Activated CD4-positive, alpha-beta T cell treated with anti-CD3 and anti-CD28 coated beads, Interleukin-2, amount 10 ng/mL, durations not matched to agents 7 days and 5 days (primary cell): Measurements from ENCODE around the gene INHBC. TPM values are rescaled to one million over a fixed set of nuclear protein-coding genes. Genes with fewer than 3 reads are reported as not detected.
"Not testable (repeated sequence)": the region's sequence is repeated elsewhere in the genome, so short reads cannot be mapped to it uniquely, and the experiment has no call there.

Experiments used
- CTCF ChIA-PET: fragments of 350-600 bp; sonication (Branson Sonifier 250); formaldehyde crosslinking; loops from one replicate; lab custom pipeline; 2021; ENCODE audit warnings: antibody characterized with exemption; lab: Charles Lee
- POLR2A ChIA-PET: fragments of 350-600 bp; sonication (Branson Sonifier 250); formaldehyde crosslinking; loops from one replicate; lab custom pipeline; 2021; ENCODE audit warnings: antibody characterized with exemption; lab: Charles Lee
- DNase-seq: peaks from one replicate; pipeline ENCODE4 v3.0.0-alpha.2; 2020
- H3K27ac Mint-ChIP-seq: one replicate; pipeline ENCODE4 v1.8.0; 2021; ENCODE audit warnings: mild to moderate bottlenecking, moderate library complexity, mixed read lengths
- H3K27me3 Mint-ChIP-seq: one replicate; pipeline ENCODE4 v1.8.0; 2021; ENCODE audit warnings: mixed read lengths
- H3K36me3 Mint-ChIP-seq: one replicate; pipeline ENCODE4 v1.8.0; 2021; ENCODE audit warnings: low read depth, mixed read lengths
- H3K4me1 Mint-ChIP-seq: one replicate; pipeline ENCODE4 v1.8.0; 2021; ENCODE audit warnings: mixed read lengths
- H3K4me3 Mint-ChIP-seq: one replicate; pipeline ENCODE4 v1.8.0; 2021; ENCODE audit warnings: mild to moderate bottlenecking, moderate library complexity, mixed read lengths
- H3K9me3 Mint-ChIP-seq: one replicate; pipeline ENCODE4 v1.8.0; 2021; ENCODE audit warnings: mixed read lengths
- total RNA-seq, 2 experiments: library from RNA; stranded (reverse); gene quantifications; one replicate each; pipeline ENCODE4 v1.2.3, GENCODE V29; 2021

The INHBC gene
- total RNA-seq, 2 experiments from 2014 or later, result not detected

DNA sequence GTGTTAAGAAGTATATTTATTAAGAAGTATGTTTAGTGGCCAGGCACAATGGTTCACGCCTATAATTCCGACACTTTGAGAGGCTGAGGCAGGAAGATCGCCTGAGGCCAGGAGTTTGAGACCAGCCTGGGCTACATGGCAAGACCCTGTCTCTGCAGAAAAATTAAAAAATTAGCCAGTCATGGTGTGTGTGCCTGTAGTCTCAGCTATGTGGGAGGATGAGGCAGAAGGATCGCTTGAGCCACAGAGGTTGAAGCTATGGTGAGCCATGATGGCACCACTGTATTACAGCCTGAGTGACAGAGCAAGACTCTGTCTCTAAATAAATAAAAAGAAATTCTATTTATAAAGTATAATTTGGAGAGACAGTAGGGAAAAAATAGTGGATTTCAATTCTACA is 24.1 kb upstream of the INHBC start:
- no peaks in the 10 kb centered on the region for H3K9me3 Mint-ChIP-seq
- no peak for DNase-seq
- no peak overlapping the region for H3K27ac Mint-ChIP-seq
- H3K36me3 Mint-ChIP-seq, result peaks cover 6% of the 10 kb centered on the region
- no peaks in the 10 kb centered on the region for H3K27me3 Mint-ChIP-seq
- no peak overlapping the region for H3K4me3 Mint-ChIP-seq
- ChIA-PET POLR2A (interaction anchor here (0.6 kb wide), 1 partner anchor 183 kb away, joined by 7 read pairs; no protein-coding TSS in a partner anchor), CTCF (interaction anchor here (0.6 to 1.6 kb wide), 6 partner anchors 8 to 134 kb away, joined by 3 to 7 read pairs (median 3); no protein-coding TSS in a partner anchor)
- H3K4me1 Mint-ChIP-seq, result peaks cover 2% of the 10 kb centered on the region

DNA sequence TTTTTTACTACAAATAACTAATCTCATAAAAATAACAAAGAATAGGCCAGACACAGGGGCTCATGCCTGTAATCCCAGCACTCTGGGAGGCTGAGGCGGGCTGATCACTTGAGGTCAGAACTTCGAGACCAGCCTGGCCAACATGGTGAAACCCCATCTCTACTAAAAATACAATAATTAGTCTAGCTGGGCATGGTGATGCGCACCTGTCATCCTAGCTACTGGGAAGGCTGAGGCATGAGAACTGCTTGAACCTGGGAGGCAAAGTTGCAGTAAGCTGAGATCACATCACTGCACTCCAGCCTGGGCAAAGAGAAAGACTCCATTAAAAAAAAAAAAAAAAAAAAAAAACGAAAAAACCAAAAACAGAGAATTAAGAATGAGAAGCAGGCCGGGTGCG is 20.4 kb upstream of the INHBC start:
- H3K27me3 Mint-ChIP-seq, H3K27ac Mint-ChIP-seq, H3K4me1 Mint-ChIP-seq, H3K36me3 Mint-ChIP-seq, DNase-seq, H3K9me3 Mint-ChIP-seq, H3K4me3 Mint-ChIP-seq: not testable (repeated sequence)
- POLR2A ChIA-PET, result interaction anchor here (0.6 kb wide), 1 partner anchor 871 kb away, joined by 6 read pairs; no protein-coding TSS in a partner anchor
- CTCF ChIA-PET, result interaction anchor here (0.6 to 1.2 kb wide), 2 partner anchors 34 to 320 kb away, joined by 3 read pairs; no protein-coding TSS in a partner anchor

DNA sequence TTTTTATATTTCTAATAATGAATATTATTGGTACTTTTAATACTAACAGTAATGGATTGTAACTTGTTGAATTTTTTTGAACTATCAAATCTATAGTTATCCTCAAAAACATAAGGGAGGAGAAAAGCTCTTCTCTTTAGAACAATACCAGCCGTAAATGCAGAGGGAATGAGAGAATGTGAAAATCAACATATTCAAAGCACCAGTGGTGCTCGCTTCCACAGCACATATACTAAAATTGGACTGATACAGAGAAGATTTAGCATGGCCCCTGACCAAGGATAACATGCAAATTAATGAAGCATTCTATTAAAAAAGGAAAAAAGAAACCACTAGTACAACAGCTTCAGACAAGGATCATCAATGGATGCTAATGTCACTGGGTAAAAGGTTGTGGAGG is 19.5 kb upstream of the INHBC start:
- H3K27ac Mint-ChIP-seq, result no peak overlapping the region
- H3K4me1 Mint-ChIP-seq, result peaks cover 1% of the 10 kb centered on the region
- no peak overlapping the region for H3K4me3 Mint-ChIP-seq

GRCh38 chr12:57416039-57416996 is 18.3 kb upstream of the INHBC start:
- Mint-ChIP-seq H3K36me3 (peaks cover 13% of the 10 kb centered on the region), H3K9me3 (no peaks in the 10 kb centered on the region), H3K4me1 (peaks cover 4% of the 10 kb centered on the region), H3K4me3 (no peak overlapping the region), H3K27me3 (no peaks in the 10 kb centered on the region), H3K27ac (no peak overlapping the region)
- no peak for DNase-seq
- CTCF ChIA-PET, result interaction anchor here (0.7 to 1.4 kb wide), 2 partner anchors 36 to 43 kb away, joined by 3 to 4 read pairs; partner anchors contain the start of gene GLI1
- POLR2A ChIA-PET, result no interaction called here

More for the DNA sequence above, 19.5 kb upstream of the INHBC start:
- H3K9me3 Mint-ChIP-seq, result no peaks in the 10 kb centered on the region
- H3K27me3 Mint-ChIP-seq, result no peaks in the 10 kb centered on the region
- ChIA-PET POLR2A (no interaction called here), CTCF (interaction anchor here (1.2 kb wide), 1 partner anchor 33 kb away, joined by 3 read pairs; no protein-coding TSS in a partner anchor)
- peaks cover 5% of the 10 kb centered on the region for H3K36me3 Mint-ChIP-seq
- no peak for DNase-seq

DNA sequence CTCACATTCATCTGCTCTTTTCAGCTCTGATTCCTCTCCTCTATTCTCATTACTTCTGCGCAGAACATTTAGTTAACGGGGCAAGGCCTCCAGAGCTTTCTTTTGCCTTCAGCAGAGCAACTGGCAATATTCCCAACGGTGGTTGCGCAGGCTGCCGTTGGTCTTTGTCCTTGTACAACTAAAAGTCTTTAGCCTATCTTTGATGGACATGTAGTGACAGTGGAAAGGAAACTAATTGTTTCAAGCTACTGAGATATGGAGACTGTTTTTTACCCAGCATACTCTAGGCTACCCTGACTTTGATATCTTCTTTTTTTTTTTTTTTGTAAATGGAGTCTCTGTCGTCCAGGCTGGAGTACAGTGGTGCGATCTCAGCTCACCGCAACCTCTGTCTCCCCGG is 16.3 kb upstream of the INHBC start:
- POLR2A ChIA-PET, result no interaction called here
- DNase-seq, result no peak
- Mint-ChIP-seq H3K4me1 (peaks cover 7% of the 10 kb centered on the region), H3K27ac (no peak overlapping the region), H3K36me3 (peaks cover 19% of the 10 kb centered on the region), H3K4me3 (no peak overlapping the region), H3K27me3 (no peaks in the 10 kb centered on the region), H3K9me3 (no peaks in the 10 kb centered on the region)
- CTCF ChIA-PET, result interaction anchor here (0.6 to 1.5 kb wide), 9 partner anchors 9 to 85 kb away, joined by 3 to 6 read pairs (median 4); partner anchors contain the start of genes GLI1 and INHBC

- no peak for DNase-seq
- ChIA-PET POLR2A (no interaction called here), CTCF (interaction anchor here (0.6 to 1.5 kb wide), 3 partner anchors 11 to 402 kb away, joined by 3 to 4 read pairs (median 4); partner anchors contain the start of gene INHBC)
- Mint-ChIP-seq H3K36me3 (peaks cover 22% of the 10 kb centered on the region), H3K4me3 (no peak overlapping the region), H3K27ac (no peak overlapping the region), H3K9me3 (no peaks in the 10 kb centered on the region), H3K4me1 (peaks cover 8% of the 10 kb centered on the region), H3K27me3 (no peaks in the 10 kb centered on the region)
Measured at GRCh38 chr12:57419495-57419894, 15.1 kb upstream of the INHBC start.

DNA sequence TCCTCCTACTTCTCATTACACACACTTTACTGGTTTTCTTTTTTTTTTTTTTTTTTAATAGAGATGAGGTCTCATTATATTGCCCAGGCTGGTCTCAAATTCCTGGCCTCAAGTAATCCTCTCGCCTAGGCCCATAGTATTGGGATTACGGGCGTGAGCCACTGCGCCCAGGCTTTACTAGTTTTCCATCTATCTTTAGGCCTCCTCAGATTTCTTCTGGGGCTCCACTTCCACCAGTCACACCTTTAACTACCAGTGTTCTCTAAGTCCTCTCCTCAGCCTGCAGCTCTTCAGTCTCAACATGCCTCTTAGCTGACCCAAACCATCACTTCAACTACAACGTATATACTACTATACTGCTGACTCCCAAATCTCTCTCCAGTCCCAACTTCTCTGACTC is 14.1 kb upstream of the INHBC start:
- Mint-ChIP-seq H3K27me3 (no peaks in the 10 kb centered on the region), H3K4me3 (no peak overlapping the region), H3K9me3 (no peaks in the 10 kb centered on the region), H3K36me3 (peaks cover 25% of the 10 kb centered on the region), H3K27ac (no peak overlapping the region), H3K4me1 (peaks cover 8% of the 10 kb centered on the region)
- CTCF ChIA-PET, result interaction anchor here (0.9 kb wide), 1 partner anchor 14 kb away, joined by 3 read pairs; the partner anchor contains the start of gene INHBC
- POLR2A ChIA-PET, result no interaction called here
- DNase-seq, result no peak

DNA sequence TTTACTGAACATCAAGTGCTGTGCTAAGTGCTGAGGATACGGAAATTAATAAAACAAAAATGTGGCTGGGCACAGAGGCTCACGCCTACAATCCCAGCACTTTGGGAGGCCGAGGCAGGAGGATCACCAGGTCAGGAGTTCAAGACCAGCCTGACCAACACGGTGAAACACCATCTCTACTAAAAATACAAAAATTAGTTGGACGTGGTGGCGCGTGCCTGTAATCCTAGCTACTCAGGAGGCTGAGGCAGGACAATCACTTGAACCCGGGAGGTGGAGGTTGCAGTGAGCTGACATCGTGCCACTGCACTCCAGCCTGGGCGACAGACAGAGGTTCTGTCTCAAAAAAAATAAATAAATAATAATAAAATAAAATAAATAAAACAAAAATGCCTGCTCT is 7.6 kb upstream of the INHBC start:
- H3K27ac Mint-ChIP-seq, H3K4me3 Mint-ChIP-seq, H3K27me3 Mint-ChIP-seq, H3K9me3 Mint-ChIP-seq, DNase-seq, POLR2A ChIA-PET: not testable (repeated sequence)
- Mint-ChIP-seq H3K36me3 (peaks cover 31% of the 10 kb centered on the region), H3K4me1 (peaks cover 37% of the 10 kb centered on the region)
- CTCF ChIA-PET, result interaction anchor here (1.4 kb wide), 1 partner anchor 125 kb away, joined by 3 read pairs; no protein-coding TSS in a partner anchor

DNA sequence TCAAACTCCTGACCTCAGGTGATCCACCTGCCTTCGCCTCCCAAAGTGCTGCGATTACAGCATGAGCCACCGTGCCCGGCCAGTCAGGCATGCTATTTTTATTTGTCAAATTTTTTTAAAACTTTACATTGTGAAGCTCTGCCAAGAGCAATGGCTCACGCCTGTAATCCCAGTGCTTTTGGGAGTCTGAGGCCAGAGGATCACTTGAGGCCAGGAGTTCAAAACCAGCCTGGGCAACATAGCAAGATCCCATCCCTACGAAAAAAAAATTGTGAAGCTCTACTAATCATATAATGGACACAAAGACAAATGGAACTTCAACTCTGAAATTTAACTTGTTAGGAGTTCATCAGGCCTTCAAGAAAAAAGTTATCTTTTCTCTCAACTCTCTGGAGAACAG is 5.6 kb upstream of the INHBC start:
- ChIA-PET POLR2A (no interaction called here), CTCF (interaction anchor here (0.6 to 1.6 kb wide), 4 partner anchors 24 to 189 kb away, joined by 3 to 4 read pairs (median 4); no protein-coding TSS in a partner anchor)
- no peaks in the 10 kb centered on the region for H3K9me3 Mint-ChIP-seq
- peaks cover 38% of the 10 kb centered on the region for H3K4me1 Mint-ChIP-seq
- H3K36me3 Mint-ChIP-seq, result peaks cover 22% of the 10 kb centered on the region
- no peak for DNase-seq
- H3K27ac Mint-ChIP-seq, result peak overlapping the region; percentile 75
- no peaks in the 10 kb centered on the region for H3K27me3 Mint-ChIP-seq
- peak overlapping the region; percentile 100 for H3K4me3 Mint-ChIP-seq

- Mint-ChIP-seq H3K27ac (peak overlapping the region; percentile 100), H3K27me3 (no peaks in the 10 kb centered on the region), H3K36me3 (peaks cover 18% of the 10 kb centered on the region), H3K4me3 (peak overlapping the region; percentile 100), H3K9me3 (no peaks in the 10 kb centered on the region), H3K4me1 (peaks cover 36% of the 10 kb centered on the region)
- ChIA-PET POLR2A (no interaction called here), CTCF (interaction anchor here (0.7 to 1.6 kb wide), 6 partner anchors 11 to 189 kb away, joined by 3 to 5 read pairs (median 4); partner anchors contain the start of gene GLI1)
- DNase-seq, result no peak
Measured at GRCh38 chr12:57429473-57430111, 5.0 kb upstream of the INHBC start.

GRCh38 chr12:57430112-57430930 is 4.3 kb upstream of the INHBC start:
- Mint-ChIP-seq H3K9me3 (no peaks in the 10 kb centered on the region), H3K36me3 (peaks cover 17% of the 10 kb centered on the region), H3K27me3 (no peaks in the 10 kb centered on the region), H3K4me3 (peak overlapping the region; percentile 100), H3K4me1 (peaks cover 39% of the 10 kb centered on the region), H3K27ac (peak overlapping the region; percentile 100)
- ChIA-PET CTCF (interaction anchor here (0.7 to 1.6 kb wide), 5 partner anchors 12 to 190 kb away, joined by 3 to 5 read pairs (median 4); partner anchors contain the start of gene GLI1), POLR2A (no interaction called here)
- DNase-seq, result peak; percentile 42
